ENCODE measurements around the gene XPNPEP1. TPM values are rescaled to one million over a fixed set of nuclear protein-coding genes. Genes with fewer than 3 reads are reported as not detected.

XPNPEP1 gene
- total RNA-seq, 1 experiment from 2014 or later, result 71.3 TPM

DNA sequence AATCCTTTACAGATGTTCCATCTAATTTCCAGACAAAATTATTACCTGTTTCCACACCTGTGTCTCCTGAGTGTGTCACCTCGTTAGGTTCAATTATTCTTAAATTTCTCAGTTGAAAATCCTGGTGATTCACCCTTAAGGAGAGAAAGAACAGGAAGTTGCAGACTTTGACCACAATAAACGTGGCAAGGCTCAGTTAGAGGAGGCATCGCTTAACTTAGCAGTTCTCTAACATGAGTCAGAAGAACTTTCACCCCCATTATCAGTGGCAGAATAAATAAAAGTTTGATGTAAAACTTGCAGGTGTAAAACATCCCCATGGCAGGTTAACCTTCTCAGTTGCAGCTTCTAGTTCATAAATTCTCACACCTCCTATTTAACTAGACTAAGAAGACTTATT is 8.3 kb downstream of the XPNPEP1 start:
- H2AFZ ChIP-seq (ENCODE audit: low read length), result no peak overlapping the region
- peak; percentile 13 for DNase-seq
- no peak overlapping the region for H3K9ac ChIP-seq (ENCODE audit: extremely low read depth, insufficient read length, low read length)
- H3K18ac ChIP-seq (ENCODE audit: insufficient read length, low read depth, low read length), result no peak overlapping the region
- H3K23ac ChIP-seq (ENCODE audit: insufficient read length, low read depth, low read length), result no peak overlapping the region
- no peaks in the 10 kb centered on the region for H3K27me3 ChIP-seq (ENCODE audit: insufficient read depth, low read length)
- H3K9me3 ChIP-seq (ENCODE audit: control insufficient read depth, low read depth, low read length), result no peaks in the 10 kb centered on the region
- H3K14ac ChIP-seq (ENCODE audit: insufficient read depth, low read length), result no peak overlapping the region
- no peaks in the 10 kb centered on the region; a peak in 1 of 5 replicates for H3K9me3 Mint-ChIP-seq
- TF ChIP-seq, protein P1, sequence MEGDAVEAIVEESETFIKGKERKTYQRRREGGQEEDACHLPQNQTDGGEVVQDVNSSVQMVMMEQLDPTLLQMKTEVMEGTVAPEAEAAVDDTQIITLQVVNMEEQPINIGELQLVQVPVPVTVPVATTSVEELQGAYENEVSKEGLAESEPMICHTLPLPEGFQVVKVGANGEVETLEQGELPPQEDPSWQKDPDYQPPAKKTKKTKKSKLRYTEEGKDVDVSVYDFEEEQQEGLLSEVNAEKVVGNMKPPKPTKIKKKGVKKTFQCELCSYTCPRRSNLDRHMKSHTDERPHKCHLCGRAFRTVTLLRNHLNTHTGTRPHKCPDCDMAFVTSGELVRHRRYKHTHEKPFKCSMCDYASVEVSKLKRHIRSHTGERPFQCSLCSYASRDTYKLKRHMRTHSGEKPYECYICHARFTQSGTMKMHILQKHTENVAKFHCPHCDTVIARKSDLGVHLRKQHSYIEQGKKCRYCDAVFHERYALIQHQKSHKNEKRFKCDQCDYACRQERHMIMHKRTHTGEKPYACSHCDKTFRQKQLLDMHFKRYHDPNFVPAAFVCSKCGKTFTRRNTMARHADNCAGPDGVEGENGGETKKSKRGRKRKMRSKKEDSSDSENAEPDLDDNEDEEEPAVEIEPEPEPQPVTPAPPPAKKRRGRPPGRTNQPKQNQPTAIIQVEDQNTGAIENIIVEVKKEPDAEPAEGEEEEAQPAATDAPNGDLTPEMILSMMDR (conservative IDR thresholded peaks at IDR 0.05), result no peak
- no peak overlapping the region for H2AK5ac ChIP-seq (ENCODE audit: insufficient read length, low read length)
- H3K27ac ChIP-seq (ENCODE audit: insufficient read length, low read depth, low read length), result no peak overlapping the region
- no peak overlapping the region for H3K27ac Mint-ChIP-seq
- H2BK120ac ChIP-seq (ENCODE audit: low read depth, low read length, poor library complexity, severe bottlenecking), result no peak overlapping the region
- H3K36me3 Mint-ChIP-seq (ENCODE audit: insufficient read depth in 1 of 3, low read depth in 3 of 3), result peaks cover 0 to 13% (median 6%) of the 10 kb centered on the region in 3 experiments; a peak in 4 of 7 replicates
- no peaks in the 10 kb centered on the region for H3K23me2 ChIP-seq (ENCODE audit: insufficient read length, low read depth, low read length, poor library complexity, severe bottlenecking)
- no peak overlapping the region for H4K91ac ChIP-seq (ENCODE audit: insufficient read length, low read depth, low read length)
- no peak overlapping the region for H3K4ac ChIP-seq (ENCODE audit: low read depth, low read length)
- H3T11ph ChIP-seq (ENCODE audit: low read length), result no peak overlapping the region
- H3K27me3 Mint-ChIP-seq (ENCODE audit: low read depth), result no peaks in the 10 kb centered on the region
- no CpG with 5 or more reads among the region's 3 CpGs for WGBS (ENCODE audit: extremely low coverage, insufficient read length, low lambda C conversion rate)
- no peak overlapping the region for H2BK15ac ChIP-seq (ENCODE audit: low read depth, low read length)
- H2BK20ac ChIP-seq (ENCODE audit: low read depth, low read length, poor library complexity, severe bottlenecking), result no peak overlapping the region
- H3K56ac ChIP-seq (ENCODE audit: insufficient read length, low read depth, low read length), result no peak overlapping the region
- no peak overlapping the region for H3K4me2 ChIP-seq (ENCODE audit: insufficient read depth, insufficient read length, low read length)
- H4K20me1 ChIP-seq (ENCODE audit: control insufficient read depth, insufficient read depth, insufficient read length), result no peaks in the 10 kb centered on the region
- peaks cover 30 to 38% of the 10 kb centered on the region in 2 experiments for H3K4me1 Mint-ChIP-seq
- H2BK12ac ChIP-seq (ENCODE audit: insufficient read length, low read depth, low read length), result no peak overlapping the region
- no peak overlapping the region for H3K4me3 Mint-ChIP-seq
- no peak overlapping the region for H4K5ac ChIP-seq (ENCODE audit: insufficient read length, low read depth, low read length)
- no peak overlapping the region for H4K8ac ChIP-seq (replicated peaks; ENCODE audit: insufficient read length, low read depth, low read length)
- no peaks in the 10 kb centered on the region for H3K79me1 ChIP-seq (ENCODE audit: insufficient read depth, low read depth, low read length, poor library complexity, severe bottlenecking)
- 0 out of 2 replicates have a peak, but pooled peaks cover 1% of the 10 kb centered on the region for H3K79me2 ChIP-seq (ENCODE audit: insufficient read depth, low read length)
- H3K4me1 ChIP-seq (ENCODE audit: insufficient read depth, low read length), result no peaks in the 10 kb centered on the region; the same call in 1 of the 2 replicates
- H2BK5ac ChIP-seq (ENCODE audit: insufficient read length, low read length), result no peak overlapping the region

All from H9 (cell line).